HEK293T (cell line): Measurements from ENCODE around the gene PLRG1.

Experiments
- BHLHE40 ChIP-seq: fragments of 450-650 bp; IDR thresholded peaks from 2 replicates; pipeline ENCODE4 v1.6.1; 2016; ENCODE audit warnings: mild to moderate bottlenecking, moderate library complexity, borderline replicate concordance
- ELF4 ChIP-seq: fragments of 450-650 bp; IDR thresholded peaks from 2 replicates; pipeline ENCODE4 v1.6.1; 2017; ENCODE audit warnings: antibody characterized with exemption
- NFRKB ChIP-seq: fragments of 450-650 bp; IDR thresholded peaks from 2 replicates; pipeline ENCODE4 v1.6.1; 2016; ENCODE audit warnings: mild to moderate bottlenecking, moderate library complexity
- SP1 ChIP-seq: fragments of 450-650 bp; IDR thresholded peaks from 2 replicates; pipeline ENCODE4 v1.6.1; 2017
- TARDBP ChIP-seq: fragments of 450-650 bp; IDR thresholded peaks from 2 replicates; pipeline ENCODE4 v1.6.1; 2016

DNA sequence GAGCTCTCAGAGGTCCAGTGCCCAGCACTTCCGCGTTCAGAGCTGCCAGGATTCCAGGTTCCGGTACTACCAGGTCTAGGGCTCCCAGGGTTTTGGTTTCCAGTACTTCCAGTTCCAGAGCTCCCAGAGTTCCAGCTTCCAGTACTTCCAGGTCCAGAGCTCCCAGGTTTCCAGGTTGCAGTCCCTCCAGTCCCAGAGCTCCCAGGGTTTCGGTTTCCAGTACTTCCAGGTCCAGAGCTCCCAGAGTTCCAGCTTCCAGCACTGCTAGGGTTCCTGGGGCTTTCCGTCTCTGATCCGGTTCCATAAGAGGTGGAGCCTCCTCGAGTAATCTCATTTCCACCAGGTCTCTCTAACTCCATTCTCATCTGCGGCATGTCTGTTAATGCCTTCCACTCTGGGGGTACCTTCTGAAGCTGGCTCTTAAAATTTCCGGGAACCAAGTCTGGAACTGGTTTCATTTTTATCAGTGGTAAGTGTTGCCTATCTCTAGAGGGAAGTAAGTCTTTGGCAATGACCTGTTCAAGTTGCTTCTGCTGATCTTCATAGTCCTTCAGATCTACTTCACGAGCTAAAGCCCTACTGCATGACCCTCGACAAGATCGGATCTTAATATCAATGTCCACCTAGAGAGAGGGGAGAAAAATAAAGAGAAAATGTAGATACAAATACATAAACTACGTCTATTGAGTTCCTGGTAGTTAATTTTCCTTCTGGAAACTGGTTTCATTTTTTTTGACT lies 36.3 kb upstream of the PLRG1 start:
- no peak for TF ChIP-seq ELF4
- no peak for TF ChIP-seq NFRKB
- no peak for TF ChIP-seq SP1
- no peak for TF ChIP-seq BHLHE40
- TF ChIP-seq TARDBP = no peak
